GM21390 (cell line): ENCODE data around the gene HIPK4.
"Not testable (repeated sequence)": the region's sequence is repeated elsewhere in the genome, so short reads cannot be mapped to it uniquely, and the experiment has no call there.

ENCODE experiments used
- ATAC-seq: cut with Tn5 transposase; IDR thresholded peaks from one replicate; pipeline ENCODE4 v1.9.1; 2021; ENCODE audit not compliant: unreplicated experiment

The HIPK4 gene

DNA sequence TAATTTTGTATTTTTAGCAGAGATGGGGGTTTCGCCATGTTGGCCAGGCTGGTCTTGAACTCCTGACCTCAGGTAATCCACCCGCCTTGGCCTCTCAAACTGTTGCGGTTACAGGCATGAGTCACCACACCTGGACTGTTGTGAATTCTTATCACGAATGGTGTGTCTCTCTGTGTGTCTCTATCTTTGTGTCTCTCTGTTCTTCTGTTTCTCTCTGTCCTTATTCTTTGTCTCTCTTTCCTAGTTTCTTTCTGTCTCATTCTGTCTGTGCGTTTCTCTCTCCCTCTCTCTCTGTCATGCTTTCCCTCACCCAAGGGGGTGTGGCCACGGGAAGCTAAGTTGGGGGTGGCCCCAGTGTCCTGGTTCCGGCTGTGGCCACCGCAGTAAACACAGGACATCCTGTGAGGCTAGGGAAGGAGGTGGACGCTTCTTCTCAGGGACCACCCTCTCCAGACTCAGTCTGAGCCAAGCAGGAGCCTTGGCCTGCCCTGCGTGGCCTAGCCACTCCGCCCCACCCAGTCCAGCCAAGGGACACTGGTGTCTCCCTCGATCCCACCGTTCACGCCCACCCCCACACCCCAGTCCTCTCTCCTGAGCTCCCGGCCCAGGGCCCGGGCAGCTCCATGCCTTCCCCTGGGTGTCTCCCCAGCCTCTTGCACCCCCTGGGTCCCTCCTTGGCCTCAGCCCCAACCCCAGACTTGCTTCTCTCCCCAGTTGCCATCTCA, 27.1 kb upstream of the HIPK4 start:
- ATAC-seq = no peak

DNA sequence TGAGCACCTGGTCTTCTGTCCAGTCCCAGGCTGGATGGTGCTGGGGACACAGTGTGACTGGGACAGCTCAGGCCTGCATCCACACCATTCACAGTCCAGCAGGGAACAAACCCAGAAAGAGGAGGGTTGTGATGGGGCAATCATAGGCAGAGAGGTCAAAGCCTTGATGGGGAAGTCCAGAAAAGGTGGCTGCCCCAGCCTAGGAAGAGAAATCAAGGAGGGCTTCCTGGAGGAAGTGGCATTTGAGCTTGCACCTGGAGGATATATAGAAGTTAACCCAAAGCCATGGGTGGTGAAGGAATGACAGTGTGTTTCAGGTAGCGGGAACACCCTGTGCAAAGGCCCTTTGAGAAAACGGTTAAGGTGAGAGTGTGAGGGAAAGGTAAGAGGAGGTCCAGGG, 25.8 kb upstream of the HIPK4 start:
- ATAC-seq = no peak

DNA sequence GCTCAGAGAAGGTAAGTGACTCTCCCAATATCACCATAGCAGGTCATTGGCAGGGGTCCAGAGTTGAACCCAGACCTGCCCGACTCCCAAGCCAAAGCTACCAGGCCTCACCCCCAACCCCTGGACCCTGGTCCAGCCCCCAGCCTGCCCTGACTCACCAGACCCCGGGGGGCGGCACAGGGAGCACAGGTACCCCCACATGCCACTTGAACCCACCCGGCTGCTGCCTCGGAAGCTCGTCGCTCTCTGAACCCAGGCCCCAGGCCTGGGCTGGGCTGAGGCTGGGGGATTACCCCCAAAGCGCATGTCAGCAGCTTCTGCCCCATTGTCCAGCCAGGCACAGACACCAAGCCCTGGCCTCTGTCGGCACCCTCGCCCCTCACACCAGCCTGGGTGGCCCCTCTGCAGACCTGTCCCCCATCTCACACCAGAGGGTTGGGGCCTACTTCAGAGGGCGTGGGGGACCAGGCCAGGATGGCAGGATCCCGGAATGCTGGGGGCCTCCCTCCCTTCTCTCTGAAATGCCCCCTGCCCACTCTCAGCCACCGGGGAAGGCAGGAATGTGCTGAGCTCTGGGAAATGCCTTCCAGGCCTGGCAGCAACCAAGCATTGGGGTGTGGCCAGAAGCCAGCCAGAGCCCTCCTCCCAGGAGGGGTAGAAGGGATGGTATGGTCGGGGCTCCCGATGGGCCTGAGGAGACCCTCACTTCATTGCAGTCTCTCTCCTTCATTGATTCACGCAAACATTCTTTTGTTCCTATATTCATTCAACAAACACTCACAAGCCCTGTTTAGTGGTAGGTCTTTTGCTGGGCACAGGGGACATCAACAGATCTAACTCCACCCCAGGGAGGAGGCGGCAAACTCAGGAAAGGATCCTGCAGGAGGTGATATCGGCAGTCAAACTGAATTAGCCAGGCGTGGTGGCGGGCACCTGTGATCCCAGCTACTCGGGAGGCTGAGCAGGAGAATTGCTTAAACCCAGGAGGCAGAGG, 24.9 kb upstream of the HIPK4 start:
- no peak for ATAC-seq

DNA sequence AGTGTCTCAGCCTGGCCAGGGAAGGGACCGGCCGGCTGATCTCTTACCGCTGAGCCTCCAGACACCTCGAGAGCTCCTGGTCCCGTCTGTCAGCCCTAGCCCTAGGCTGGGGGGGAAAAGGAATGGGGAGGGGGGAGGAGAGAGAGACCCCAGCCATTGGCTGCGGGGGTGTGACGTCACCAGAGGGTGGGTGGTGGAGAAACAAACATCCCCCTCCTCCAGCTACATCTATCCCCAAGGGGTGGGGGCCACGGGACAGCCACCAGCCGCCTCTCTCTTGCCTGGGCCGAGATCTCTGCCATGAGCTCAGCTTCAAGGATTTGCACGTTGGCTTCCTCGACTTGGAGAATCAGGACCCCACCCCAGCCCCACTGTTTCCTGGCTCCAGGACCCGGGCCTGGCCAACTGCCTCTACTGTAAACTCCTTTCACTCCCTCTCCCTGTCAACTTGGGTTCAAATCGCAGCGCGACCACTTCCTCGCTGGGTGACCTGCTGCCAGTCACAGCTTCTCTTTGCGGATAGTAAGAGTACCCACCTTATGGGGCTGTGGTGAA, 23.4 kb upstream of the HIPK4 start, which contains the start of gene PRX:
PRX (minus strand) TSS at position 88 of the 555 bp plus-strand sequence. CDS start 5,446 bp downstream, outside the sequence.
- no peak for ATAC-seq

DNA sequence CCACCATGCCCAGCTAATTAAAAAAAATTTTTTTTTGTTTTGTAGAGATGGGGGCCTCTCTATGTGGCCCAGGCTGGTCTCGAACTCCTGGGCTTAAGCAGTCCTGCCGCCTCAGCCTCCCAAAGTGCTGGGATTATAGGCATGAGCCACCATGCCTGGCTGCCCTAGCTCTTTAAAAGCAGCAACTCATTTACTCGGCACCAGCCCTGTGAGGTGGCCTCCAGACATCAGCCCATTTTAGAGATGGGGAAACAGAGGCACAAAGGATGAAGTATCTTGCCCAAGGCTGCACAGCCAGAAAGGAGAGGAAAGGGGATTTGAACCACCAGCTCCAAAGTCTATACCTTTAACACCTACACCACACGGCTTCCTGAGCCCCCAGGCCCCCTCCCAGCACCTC, 22.9 kb upstream of the HIPK4 start:
- ATAC-seq = no peak

DNA sequence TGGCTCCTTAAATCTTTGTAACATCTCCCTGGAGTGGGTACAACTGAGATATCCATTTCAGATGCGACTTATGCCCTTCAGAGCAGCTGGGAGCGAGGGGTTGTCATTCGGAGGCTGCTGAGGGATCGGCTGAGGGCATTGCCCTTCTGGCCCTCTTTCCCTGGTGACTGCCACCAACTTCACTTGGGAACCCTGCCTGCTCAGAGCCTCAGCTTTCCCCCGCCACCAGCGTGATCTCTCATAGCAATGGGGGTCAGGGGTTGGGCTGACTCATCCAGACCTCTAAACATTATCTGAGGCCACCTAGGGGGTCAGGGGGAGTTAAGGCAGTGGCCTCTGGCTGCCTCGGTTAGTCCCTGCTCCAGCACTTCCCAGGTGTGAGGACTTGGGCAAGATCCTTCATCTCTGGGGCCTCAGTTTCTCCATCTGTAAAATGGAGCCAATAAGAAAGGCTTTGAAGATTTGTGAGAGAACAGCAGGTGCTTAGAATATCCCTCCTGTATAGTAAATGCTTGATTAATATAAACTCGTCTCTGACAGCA, 22.0 kb upstream of the HIPK4 start:
- no peak for ATAC-seq

DNA sequence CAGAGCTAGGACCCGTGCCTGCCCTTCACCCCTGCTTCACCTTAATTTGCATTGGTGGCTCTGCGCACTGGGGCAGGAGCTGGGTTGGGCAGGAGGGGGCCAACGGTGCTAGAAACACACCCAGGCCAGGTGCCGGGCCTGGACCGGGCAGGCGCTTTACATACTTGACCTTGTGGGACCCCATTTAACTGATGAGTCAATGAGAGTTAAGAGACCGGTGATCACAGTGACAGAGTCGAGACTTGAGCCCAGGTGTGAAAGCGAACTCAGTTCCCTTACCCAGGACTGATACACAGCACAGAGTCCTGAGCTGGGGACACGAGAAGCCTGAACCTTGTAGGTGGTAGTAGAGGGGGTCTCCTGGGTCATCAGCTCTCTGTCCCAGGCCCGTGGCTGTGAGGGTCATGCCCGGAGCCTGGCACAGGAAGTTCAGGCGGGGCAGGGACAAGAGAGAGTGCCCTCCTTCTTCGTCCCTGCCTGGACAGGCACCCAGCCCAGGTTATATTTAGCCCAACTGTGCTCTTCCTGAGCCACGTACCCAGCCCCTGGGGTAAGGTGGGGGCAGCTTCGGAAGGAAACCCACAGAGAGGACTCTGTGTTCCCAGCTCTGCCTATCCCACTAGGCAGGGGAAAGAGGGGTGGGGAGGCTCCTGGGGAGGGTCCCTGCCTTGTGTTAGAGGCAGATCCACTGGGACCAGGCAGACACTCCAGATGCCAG, 21.3 kb upstream of the HIPK4 start:
- ATAC-seq = no peak

DNA sequence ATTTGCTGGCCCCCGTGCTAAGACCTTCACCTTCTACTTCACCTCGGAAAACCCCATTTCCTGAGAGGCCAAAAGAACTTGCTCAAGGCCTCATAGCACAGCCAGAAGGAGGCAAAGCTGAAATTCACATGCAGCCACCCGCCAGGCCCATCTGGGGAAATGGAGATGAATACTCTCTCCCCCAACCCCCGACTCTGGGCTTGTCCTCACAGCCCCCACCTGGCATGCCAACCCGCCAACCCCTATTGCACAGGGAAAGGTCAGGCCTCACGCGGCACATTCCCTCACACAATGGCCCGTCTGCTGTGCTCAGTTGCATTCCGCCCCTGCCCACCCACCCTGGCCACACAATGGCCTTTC, 20.0 kb upstream of the HIPK4 start:
- no peak for ATAC-seq

DNA sequence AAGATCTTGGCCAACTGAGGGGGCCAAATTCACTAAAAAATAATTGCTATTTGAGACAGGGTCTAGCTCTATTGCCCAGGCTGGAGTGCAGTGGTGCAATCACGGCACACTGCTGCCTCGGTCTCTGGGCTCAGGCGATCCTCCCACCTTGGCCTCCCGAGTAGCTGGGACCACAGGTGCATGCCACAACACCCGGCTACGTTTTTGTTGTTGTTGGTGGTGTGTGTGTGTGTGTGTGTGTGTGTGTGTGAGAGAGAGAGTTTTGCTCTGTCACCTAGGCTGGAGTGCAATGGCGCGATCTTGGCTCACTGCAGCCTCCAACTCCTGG, 18.6 kb upstream of the HIPK4 start:
- ATAC-seq = not testable (repeated sequence)

DNA sequence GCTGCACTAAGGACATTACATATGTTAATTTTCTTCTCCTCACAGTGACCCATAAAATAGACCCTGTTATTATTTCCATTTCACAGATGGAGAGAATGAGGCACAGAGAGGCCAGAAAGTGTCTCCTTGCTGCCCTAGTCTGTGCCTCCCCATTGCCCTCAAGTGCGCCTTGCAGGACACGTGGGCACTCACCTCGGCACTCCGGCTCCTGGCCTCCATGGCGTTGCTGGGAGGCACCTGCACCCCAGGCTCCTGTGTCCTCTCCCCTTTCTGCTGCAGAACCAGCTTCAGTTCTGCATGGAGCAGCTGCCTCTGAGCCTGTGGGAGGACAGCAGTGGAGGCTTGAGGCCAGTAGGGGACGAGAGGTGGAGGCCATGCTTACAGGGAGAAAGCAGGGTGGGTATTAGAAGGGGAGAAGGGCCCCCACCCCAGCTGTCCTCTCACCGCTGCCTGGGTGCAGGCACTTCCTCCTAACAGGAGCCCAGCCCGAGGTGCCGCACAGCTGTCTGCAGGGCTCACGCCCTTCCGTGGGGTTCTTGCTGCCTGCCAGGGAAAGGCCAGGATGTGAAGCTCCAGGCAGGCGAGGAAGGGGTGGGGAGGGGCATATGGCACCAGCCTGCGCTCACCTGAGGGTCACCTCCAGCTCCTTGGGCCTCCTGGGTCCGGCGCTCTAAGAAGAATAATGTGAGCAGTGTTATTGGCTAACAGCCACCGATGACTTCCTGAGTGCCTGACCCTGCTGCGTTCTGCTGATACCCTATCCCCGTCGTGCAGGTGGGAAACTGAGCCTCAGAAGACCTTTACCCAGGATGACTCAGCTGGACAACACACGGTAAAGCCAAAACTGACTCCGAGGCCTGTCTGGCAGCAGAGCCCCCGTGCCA, 18.0 kb upstream of the HIPK4 start:
- ATAC-seq = no peak

DNA sequence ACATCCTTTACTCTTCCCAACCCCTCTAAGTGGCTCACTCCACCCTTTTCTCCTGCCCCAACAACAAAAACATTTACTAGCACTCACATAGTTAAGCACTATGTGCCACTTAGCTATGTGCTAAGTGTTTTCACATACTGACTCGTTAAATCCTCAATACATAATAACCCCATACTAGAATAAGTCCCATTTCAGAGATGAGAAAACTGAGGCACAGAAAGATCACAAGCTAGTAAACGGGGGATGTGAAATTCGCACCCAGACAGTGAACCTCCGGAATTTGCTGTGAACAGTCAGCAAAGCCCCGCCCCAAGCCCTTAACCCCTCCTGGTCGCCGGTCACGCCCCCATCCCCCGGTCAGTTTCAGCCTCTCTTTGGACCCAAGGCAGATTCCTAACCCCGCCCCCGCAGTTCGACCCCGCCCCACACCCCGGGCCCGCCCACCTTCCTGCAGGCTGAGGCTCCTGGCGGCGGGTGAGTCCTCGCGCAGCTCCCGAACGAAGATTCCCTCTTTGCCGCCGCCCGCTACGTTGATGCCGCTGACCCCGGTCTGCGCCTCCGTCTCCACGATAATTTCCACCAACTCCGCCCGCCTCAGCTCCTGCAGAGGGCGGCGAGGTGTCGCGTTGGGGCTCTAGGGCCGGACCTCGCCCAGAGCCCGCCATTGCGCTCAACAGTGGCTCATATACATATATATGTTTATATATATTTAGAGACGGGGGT, 13.4 kb upstream of the HIPK4 start:
- peak; percentile 55 for ATAC-seq

DNA sequence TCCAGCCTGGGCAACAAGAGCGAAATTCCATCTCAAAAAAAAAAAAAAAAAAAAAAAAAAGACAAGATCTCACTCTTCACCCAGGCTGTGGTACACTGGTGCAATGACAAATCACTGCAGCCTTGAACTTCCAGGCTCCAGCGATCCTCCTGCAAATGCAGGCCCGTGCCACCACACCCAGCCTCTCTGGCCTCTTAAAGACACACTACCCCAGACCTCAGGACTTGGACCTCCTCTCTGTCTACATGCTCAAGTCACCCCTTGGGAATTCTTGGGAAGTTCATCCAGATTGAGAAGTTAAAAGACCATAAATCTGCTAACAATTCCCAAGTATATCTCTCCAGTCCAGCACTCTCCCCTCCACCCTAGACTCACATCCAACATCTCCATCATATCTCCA, 10.6 kb upstream of the HIPK4 start:
- no peak for ATAC-seq

DNA sequence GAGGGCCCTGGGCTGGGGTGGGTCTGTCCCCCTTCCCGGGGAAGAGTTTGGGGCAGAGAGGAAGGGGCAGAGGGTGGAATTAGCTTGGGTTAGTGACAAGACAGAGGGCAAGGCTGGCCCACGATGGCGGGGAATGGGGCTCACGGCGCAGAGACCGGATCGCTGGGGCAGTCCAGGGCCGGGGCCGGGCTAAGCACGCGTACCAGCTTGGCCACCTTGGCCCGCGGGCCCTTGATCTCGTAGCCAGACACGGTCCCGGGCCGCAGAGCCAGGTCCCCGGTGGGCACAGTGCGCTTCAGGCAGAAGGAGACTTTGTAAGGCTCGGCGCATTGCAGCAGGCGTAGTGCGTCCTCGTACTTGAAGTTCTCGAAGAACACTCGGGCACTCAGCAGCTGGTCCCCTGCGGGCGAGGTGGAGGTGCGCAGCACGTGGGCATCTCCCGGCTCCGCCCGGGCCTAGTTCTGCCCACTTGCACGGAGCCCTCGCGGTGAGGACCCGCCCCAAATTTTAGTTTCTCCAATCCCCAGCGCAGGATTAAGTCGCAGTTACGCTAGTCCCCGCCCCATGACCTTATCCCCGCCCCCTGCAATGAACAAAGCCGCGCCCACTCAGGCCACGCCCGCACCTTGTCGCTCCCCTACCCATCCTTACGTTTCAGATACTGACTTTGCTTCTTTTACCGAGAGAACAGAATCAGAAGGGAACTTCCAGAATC, 8.6 kb upstream of the HIPK4 start:
- ATAC-seq = no peak

DNA sequence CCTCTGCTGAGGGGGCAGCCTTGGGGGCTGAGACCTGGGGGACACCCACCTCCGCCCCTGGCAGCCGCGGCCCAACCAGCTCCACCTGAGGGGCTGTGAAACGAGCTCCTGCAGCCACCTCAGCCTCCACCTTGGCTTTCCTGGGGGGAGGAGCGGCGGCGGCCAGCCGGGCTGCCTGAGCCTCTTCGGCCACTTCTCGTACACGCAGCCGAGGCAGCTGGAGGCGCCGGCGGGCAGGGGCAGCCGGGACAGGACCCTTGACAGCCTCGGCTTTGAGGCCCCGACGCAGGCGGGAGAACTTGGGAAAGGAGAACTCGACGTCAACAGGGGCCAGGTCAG, 7.6 kb upstream of the HIPK4 start:
- ATAC-seq = no peak

DNA sequence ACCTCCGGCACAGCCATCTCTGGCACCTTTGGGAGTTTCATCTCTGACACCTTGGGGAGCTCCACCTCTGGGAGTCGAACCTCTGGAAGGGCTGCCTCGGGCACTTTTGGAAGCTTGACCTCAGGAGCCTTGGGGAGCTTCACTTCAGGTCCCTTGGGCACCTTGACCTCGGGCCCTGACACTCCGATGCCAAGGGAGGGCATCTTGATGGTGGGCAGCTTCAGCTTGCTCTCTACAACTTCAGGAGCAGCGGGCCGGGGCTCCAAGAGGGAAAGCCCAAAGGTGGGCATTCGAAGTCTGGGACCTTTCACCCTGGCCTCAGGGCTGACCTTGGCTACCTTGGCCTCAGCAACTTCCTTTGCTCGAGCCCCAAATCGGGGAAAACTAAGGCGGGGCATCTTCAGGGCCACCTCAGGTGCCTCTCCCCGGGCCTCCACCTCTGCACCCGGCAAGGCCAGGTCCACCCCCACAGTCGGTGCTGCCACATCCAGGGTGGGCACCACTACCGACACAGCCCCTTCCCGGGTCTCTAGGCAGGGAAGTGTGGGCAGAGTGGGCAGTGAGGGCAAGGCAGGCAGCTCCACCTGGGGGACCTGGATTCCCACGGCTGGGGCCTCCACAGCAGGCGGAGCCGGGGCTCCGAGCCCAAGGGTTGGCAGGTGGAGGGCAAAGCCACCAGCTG, 7.0 kb upstream of the HIPK4 start:
- ATAC-seq = no peak

DNA sequence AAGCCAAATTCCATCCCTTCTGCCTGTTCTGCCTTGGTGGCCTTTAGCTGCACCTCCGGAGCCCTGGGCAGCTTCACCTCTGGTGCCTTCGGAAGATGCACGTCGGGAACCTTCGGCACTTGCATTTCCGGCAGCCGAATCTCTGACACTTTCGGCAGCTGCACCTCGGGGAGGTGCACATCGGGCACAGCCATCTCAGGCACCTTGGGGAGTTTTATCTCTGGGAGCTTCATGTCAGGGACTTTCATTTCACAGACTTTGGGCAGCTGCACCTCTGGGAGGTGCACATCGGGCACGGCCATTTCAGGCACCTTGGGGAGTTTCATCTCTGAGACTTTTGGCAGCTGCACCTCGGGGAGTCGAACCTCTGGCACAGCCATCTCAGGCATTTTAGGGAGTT, 6.0 kb upstream of the HIPK4 start:
- ATAC-seq = no peak

DNA sequence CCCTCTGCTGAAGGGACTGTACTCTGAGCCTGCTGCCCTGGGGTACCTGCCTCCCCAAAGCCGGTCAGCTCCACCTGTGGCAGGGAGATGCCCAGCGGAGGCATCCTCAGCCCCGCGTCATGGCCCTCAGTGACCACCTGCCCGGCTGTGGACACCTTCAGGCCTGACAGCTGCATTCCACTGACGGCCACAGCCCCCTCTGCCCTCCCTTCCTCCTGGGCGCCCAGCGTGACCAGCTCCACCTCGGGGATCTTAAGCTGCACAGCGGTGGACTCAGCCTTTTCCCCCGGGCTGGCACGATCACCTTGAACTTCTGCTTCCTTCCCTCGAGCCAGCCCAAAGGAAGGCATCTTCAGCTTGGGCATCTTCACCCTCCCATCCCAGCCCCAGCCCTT, 4.8 kb upstream of the HIPK4 start:
- no peak for ATAC-seq
